Measurements from ENCODE around the gene MYBBP1A.
"Not testable (repeated sequence)": the region's sequence is repeated elsewhere in the genome, so short reads cannot be mapped to it uniquely, and the experiment has no call there.

Gene MYBBP1A

GRCh38 chr17:4590042-4590441 is 34.9 kb upstream of the MYBBP1A start:
- not testable (repeated sequence) for DNase-seq

- no peak for DNase-seq
Measured at GRCh38 chr17:4588898-4589625, 33.9 kb upstream of the MYBBP1A start.

GRCh38 chr17:4588391-4588790 is 33.2 kb upstream of the MYBBP1A start:
- no peak for DNase-seq

GRCh38 chr17:4587803-4588202 is 32.6 kb upstream of the MYBBP1A start:
- DNase-seq = no peak

DNA sequence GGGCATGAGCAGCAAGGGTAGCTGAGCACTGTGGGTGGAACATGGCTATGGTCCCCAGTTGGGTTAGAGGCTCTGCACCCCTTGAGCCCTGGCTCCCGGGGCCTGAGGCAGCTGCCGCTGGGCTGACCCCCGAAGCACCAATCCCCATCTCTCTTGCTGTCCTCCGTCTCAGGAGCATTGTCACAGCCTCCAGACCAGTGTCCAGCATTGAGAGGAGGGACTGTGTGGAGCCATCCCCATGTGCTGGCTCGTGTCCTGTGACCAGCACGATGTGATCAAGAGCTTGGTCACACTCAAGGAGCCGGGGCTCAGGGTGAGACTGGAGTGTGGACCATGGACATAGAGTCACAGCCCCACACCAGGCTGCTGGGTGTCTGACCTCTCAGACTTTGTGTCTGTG is 32.0 kb upstream of the MYBBP1A start:
- no peak for DNase-seq

GRCh38 chr17:4586043-4586442 is 30.9 kb upstream of the MYBBP1A start:
- DNase-seq = no peak

- DNase-seq = no peak
Measured at GRCh38 chr17:4585638-4585994, 30.4 kb upstream of the MYBBP1A start.

DNA sequence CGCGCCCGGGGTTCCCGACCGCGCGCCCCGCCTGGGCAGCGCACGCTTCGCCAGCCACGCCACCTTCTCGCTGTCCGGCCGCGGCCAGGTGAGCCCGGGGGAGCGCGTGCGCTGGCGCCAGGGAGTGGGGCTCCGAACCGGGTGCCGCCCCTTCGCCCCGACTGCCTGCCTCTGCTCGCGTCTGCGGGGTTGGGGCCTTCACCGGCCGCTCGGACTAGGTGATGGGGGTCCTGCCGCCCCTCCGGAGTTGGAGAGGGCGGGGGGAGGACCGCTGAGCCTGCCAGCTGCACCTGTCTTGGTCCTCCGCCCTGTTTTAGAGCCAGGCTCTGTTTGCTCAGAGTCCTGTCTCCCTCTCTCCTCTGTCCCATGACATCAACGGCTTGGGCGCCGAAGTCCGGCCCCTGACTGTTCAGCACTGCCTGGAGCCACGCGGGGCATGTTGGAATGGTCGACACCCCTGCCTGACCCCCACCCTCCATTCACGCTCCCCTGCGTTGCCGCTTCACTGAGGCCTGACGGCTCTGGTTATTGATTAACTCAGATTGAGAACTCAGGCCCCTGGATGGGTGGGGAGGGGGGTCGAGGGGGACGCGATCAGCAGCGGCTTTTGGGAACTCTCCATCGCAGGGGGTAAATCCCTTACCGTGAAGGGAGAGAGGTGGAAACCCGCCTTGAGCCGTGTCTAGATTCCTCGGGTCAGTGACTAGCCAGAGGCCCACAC is 29.9 kb upstream of the MYBBP1A start:
- peak; percentile 34 for DNase-seq

- DNase-seq = peak; percentile 54
Measured at GRCh38 chr17:4584101-4584916, 29.1 kb upstream of the MYBBP1A start, which contains the start of gene SMTNL2. TSS of gene SMTNL2 (plus strand) at chr17:4584529. CDS start at chr17:4584606, 77 bp downstream.

GRCh38 chr17:4583782-4584100 is 28.6 kb upstream of the MYBBP1A start:
- peak; percentile 55 for DNase-seq

- no peak for DNase-seq
Measured at GRCh38 chr17:4583206-4583605, 28.0 kb upstream of the MYBBP1A start.

- DNase-seq = no peak
Measured at GRCh38 chr17:4582691-4583090, 27.5 kb upstream of the MYBBP1A start.

DNA sequence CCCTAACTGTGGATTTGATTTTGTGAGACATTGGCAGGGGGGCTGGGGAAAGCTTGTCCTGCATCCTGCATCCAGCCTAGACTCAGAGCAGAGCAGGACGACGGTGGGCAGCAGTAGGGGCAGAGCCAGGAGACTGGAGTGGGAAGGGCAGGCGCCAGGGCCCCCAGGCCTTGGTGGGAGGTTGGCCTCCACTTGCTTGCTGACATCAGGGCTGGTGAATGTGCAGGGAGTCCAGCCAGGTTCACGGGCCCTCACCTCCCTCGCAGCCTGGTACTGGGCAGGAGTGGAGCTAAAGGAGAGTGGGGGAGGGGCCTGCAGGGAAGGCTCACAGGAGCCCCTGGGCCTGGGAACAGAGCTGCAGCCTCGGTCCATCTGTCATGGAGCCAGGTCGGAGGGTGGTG is 26.9 kb upstream of the MYBBP1A start:
- no peak for DNase-seq

DNA sequence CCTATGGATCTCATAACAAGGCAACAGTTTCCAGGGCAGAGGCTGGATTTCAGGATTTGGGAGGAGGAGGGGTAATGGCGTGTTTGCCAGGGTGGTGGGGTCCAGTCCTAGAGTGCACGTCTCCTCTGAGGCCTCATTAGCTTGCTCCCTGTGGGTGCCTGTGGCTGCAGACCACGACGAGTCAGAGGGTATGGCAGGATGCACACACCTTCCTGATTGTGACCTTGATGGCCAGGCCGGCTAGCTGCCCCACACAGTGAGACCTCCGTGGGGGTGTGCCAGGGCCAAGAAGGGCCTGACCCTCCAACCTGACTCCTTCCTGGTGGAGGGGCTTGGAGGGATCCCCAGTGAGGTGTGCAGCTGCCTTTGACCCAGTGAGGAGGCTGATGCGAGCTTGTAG is 25.1 kb upstream of the MYBBP1A start:
- no peak for DNase-seq

DNA sequence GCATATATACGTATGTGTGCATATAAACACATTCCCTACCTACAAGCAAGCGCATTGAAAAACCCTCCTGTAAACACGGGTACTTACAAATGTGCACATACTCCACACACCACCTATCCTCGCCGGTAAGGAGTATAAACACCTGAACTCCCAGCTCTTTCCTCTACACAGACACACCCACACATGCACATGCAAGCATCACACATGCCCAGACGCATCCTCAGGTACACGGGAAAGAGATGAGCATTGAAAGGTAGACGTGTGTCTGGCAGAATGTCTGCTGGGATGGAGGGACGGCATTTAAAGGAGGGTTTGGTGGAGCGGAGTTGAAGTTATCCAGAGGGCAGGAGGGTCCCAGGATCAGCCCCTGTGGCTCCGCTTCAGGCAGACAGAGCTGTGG is 24.5 kb upstream of the MYBBP1A start:
- DNase-seq = no peak

DNA sequence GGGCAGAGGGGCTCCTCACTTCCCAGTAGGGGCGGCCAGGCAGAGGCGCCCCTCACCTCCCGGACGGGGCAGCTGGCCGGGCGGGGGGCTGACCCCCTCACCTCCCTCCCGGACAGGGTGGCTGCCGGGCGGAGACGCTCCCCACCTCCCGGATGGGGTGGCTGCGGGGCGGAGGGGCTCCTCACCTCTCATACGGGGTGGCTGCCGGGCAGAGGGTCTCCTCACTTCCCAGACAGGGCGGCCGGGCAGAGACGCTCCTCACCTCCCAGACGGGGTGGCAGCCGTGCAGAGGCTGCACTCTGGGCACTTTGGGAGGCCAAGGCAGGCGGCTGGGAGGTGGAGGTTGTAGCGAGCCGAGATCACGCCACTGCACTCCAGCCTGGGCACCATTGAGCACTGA is 23.2 kb upstream of the MYBBP1A start:
- not testable (repeated sequence) for DNase-seq

- no peak for DNase-seq
Measured at GRCh38 chr17:4577386-4577993, 22.3 kb upstream of the MYBBP1A start.

DNA sequence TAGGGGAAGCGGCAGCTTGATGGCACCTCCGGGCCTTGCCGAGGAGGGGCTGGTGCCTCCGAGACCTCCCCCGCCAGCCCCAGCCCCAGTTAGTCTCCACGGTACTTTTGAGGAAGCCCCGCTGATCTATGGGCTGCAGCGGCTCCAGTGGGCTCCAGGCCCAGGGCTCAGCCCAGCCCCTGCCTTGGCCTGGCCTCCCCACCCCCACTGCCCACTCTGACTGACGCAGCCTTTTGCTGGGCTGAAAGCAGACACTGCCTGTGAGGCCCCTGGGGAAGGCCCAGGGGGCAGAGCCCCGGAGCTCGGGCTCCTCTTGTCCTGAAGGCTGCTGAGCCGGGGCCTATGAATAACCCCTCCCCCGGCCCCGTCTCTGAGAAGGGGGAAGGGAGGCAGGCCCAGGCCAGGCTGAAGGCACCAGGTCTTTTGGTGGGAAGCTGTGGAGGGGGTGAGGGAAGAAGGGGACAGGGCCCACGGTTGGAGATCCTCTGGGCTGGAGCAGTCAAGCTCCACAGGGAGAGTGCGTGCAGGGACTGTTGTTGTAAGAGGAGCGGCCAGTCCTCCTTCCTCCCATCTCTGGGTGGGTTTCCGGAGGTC is 21.6 kb upstream of the MYBBP1A start:
- DNase-seq = no peak

- no peak for DNase-seq
Measured at GRCh38 chr17:4576161-4576558, 21.0 kb upstream of the MYBBP1A start.

DNA sequence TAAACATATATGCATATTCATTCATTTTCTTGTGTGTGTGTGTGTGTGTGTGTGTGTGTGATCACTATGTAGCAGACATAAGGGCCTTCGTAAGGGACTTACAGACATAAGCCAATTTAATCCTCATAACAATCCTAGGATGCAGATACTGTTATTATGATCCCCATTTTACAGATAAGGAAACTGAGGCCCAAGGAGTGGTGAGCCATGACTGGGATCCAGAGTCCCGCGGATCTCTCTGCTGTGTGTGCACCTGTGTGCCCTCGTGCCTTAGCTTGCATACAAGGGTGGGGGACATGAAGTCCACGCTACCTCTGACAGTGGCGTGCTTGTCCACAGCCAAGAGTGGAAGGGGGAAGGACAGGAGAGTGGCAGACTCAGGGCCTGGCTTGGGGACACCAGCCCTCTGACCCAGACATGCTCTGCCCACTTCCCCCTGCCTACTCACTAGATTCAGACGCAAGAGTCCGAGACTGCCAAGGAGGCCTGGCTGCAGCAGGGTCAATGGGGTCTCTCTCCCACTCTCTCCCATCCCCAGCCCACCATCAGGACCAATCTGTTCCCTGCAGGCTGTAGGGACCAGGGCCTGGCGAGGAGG is 19.4 kb upstream of the MYBBP1A start:
- no peak for DNase-seq

GRCh38 chr17:4573669-4574068 is 18.5 kb upstream of the MYBBP1A start:
- no peak for DNase-seq

GRCh38 chr17:4573115-4573514 is 17.9 kb upstream of the MYBBP1A start:
- no peak for DNase-seq

DNA sequence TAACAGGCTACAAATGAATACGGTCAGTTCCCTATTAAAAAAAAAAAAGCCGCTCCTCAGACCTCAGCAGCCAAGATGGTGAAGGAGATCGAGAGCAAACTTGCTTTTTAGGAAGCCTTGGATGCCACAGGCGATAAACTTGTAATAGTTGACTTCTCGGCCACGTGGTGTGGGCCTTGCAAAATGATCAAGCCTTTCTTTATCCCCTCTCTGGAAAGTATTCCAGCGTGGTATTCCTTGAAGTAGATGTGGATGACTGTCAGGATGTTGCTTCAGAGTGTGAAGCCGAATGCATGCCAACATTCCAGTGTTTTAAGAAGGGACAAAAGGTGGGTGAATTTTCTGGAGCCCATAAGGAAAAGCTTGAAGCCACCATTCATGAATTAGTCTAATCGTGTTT is 16.9 kb upstream of the MYBBP1A start:
- DNase-seq = no peak
